ENCODE data around the gene PRDM2.

PRDM2 gene

GRCh38 chr1:13812456-13813397 is 112.7 kb downstream of the PRDM2 start:
- FAIRE-seq: no peak

GRCh38 chr1:13813398-13814012 is 113.5 kb downstream of the PRDM2 start:
- no peak for FAIRE-seq
- no peak for DNase-seq (ENCODE audit: insufficient read length, low spot score)

More at GRCh38 chr1:13812456-13813397, 112.7 kb downstream of the PRDM2 start:
- no peak for DNase-seq (ENCODE audit: insufficient read length, low spot score)

GRCh38 chr1:13814131-13814530 is 114.1 kb downstream of the PRDM2 start:
- no peak for DNase-seq (ENCODE audit: insufficient read length, low spot score)
- FAIRE-seq: no peak

GRCh38 chr1:13816016-13816760 is 116.2 kb downstream of the PRDM2 start:
- no peak for DNase-seq (ENCODE audit: insufficient read length, low spot score)
- no peak for FAIRE-seq

- FAIRE-seq (no peak), DNase-seq (ENCODE audit: insufficient read length, low spot score) (no peak)
Observed at GRCh38 chr1:13817906-13818305, 117.9 kb downstream of the PRDM2 start.

- FAIRE-seq (no peak), DNase-seq (ENCODE audit: insufficient read length, low spot score) (no peak)
Observed at GRCh38 chr1:13818926-13819325, 118.9 kb downstream of the PRDM2 start.

GRCh38 chr1:13819642-13820041 is 119.7 kb downstream of the PRDM2 start:
- DNase-seq (ENCODE audit: insufficient read length, low spot score): no peak
- no peak for FAIRE-seq

GRCh38 chr1:13820055-13820454 is 120.1 kb downstream of the PRDM2 start:
- no peak for FAIRE-seq

GRCh38 chr1:13820456-13820855 is 120.5 kb downstream of the PRDM2 start:
- no peak for FAIRE-seq

More at GRCh38 chr1:13820055-13820454, 120.1 kb downstream of the PRDM2 start:
- DNase-seq (ENCODE audit: insufficient read length, low spot score): no peak

GRCh38 chr1:13823126-13823880 is 123.3 kb downstream of the PRDM2 start:
- FAIRE-seq (no peak), DNase-seq (ENCODE audit: insufficient read length, low spot score) (no peak)

More at GRCh38 chr1:13820456-13820855, 120.5 kb downstream of the PRDM2 start:
- DNase-seq (ENCODE audit: insufficient read length, low spot score): no peak

- FAIRE-seq (no peak), DNase-seq (ENCODE audit: insufficient read length, low spot score) (no peak)
Observed at GRCh38 chr1:13823936-13824335, 123.9 kb downstream of the PRDM2 start.

- FAIRE-seq: no peak
- DNase-seq (ENCODE audit: insufficient read length, low spot score): no peak
Observed at GRCh38 chr1:13824626-13825025, 124.6 kb downstream of the PRDM2 start.

GRCh38 chr1:13825033-13825432 is 125.0 kb downstream of the PRDM2 start:
- FAIRE-seq: no peak
- no peak for DNase-seq (ENCODE audit: insufficient read length, low spot score)

- DNase-seq (ENCODE audit: insufficient read length, low spot score) (no peak), FAIRE-seq (no peak)
Observed at GRCh38 chr1:13826009-13826408, 126.0 kb downstream of the PRDM2 start.

- DNase-seq (ENCODE audit: insufficient read length, low spot score) (no peak), FAIRE-seq (no peak)
Observed at GRCh38 chr1:13826591-13826990, 126.6 kb downstream of the PRDM2 start.

GRCh38 chr1:13828454-13829151 is 128.6 kb downstream of the PRDM2 start:
- DNase-seq (ENCODE audit: insufficient read length, low spot score): no peak

GRCh38 chr1:13829152-13829769 is 129.3 kb downstream of the PRDM2 start:
- FAIRE-seq (no peak), DNase-seq (ENCODE audit: insufficient read length, low spot score) (no peak)

More at GRCh38 chr1:13828454-13829151, 128.6 kb downstream of the PRDM2 start:
- FAIRE-seq: no peak

GRCh38 chr1:13830170-13830569 is 130.2 kb downstream of the PRDM2 start:
- DNase-seq (ENCODE audit: insufficient read length, low spot score) (no peak), FAIRE-seq (no peak)

GRCh38 chr1:13830616-13831280 is 130.8 kb downstream of the PRDM2 start:
- FAIRE-seq (no peak), DNase-seq (ENCODE audit: insufficient read length, low spot score) (no peak)
